Type B pancreatic cell (in vitro differentiated cells): Measurements from ENCODE around the gene SH3D19. TPM values are rescaled to one million over a fixed set of nuclear protein-coding genes. Genes with fewer than 3 reads are reported as not detected.
A peak's percentile ranks its signal among the peaks of the same experiment; 100 is the strongest.

Experiments
- DNase-seq: peaks from one replicate; pipeline ENCODE4 v3.0.0; 2021; ENCODE audit warnings: mixed read lengths; ENCODE audit not compliant: unreplicated experiment; ENCODE audit errors: extremely low spot score
- H3K27ac Mint-ChIP-seq: 2 replicates; pipeline ENCODE4 v1.8.0; 2021; ENCODE audit warnings: mild to moderate bottlenecking, mixed read lengths
- H3K27me3 Mint-ChIP-seq: 2 replicates; pipeline ENCODE4 v1.8.0; 2021; ENCODE audit warnings: mixed read lengths
- H3K36me3 Mint-ChIP-seq: 2 replicates; pipeline ENCODE4 v1.8.0; 2021; ENCODE audit warnings: mixed read lengths
- H3K4me1 Mint-ChIP-seq: one replicate; pipeline ENCODE4 v1.8.0; 2021; ENCODE audit warnings: mixed read lengths; ENCODE audit not compliant: unreplicated experiment
- H3K4me3 Mint-ChIP-seq: 2 replicates; pipeline ENCODE4 v1.8.0; 2021; ENCODE audit warnings: mild to moderate bottlenecking, mixed read lengths
- H3K9me3 Mint-ChIP-seq: 2 replicates; pipeline ENCODE4 v1.8.0; 2021; ENCODE audit warnings: mixed read lengths
- CTCF ChIP-seq: fragments of 200-600 bp; sonication (generic); conservative IDR thresholded peaks from 2 replicates; pipeline ENCODE4 v1.5.0; 2021; ENCODE audit warnings: antibody characterized with exemption, mild to moderate bottlenecking
- total RNA-seq: library from RNA; stranded (reverse); gene quantifications from 2 replicates; pipeline ENCODE4 v1.2.1, GENCODE V29; 2021; ENCODE audit warnings: low replicate concordance

SH3D19 gene
- total RNA-seq, 1 donor from 2014 or later: 24.3 TPM

- Mint-ChIP-seq H3K27ac (no peak overlapping the region), H3K27me3 (no peaks in the 10 kb centered on the region)
- DNase-seq: no peak
Measured at GRCh38 chr4:151302432-151302831, 23.0 kb downstream of the SH3D19 start.

GRCh38 chr4:151297170-151297569 is 28.2 kb downstream of the SH3D19 start:
- H3K36me3 Mint-ChIP-seq: peaks cover 35% of the 10 kb centered on the region
- no peak overlapping the region for H3K4me3 Mint-ChIP-seq
- no peaks in the 10 kb centered on the region for H3K4me1 Mint-ChIP-seq
- no peaks in the 10 kb centered on the region for H3K27me3 Mint-ChIP-seq
- DNase-seq: no peak
- H3K9me3 Mint-ChIP-seq: peaks cover 13% of the 10 kb centered on the region
- H3K27ac Mint-ChIP-seq: no peak overlapping the region
- no peak for TF ChIP-seq CTCF

More at GRCh38 chr4:151302432-151302831, 23.0 kb downstream of the SH3D19 start:
- Mint-ChIP-seq H3K4me1 (peaks cover 8% of the 10 kb centered on the region), H3K4me3 (peak overlapping the region; percentile 5), H3K9me3 (peaks cover 13% of the 10 kb centered on the region), H3K36me3 (peaks cover 24% of the 10 kb centered on the region)
- TF ChIP-seq CTCF: no peak

- no peaks in the 10 kb centered on the region for H3K27me3 Mint-ChIP-seq
- H3K4me1 Mint-ChIP-seq: no peaks in the 10 kb centered on the region
- TF ChIP-seq CTCF: no peak
- H3K36me3 Mint-ChIP-seq: peaks cover 28% of the 10 kb centered on the region
- no peak overlapping the region for H3K27ac Mint-ChIP-seq
- H3K4me3 Mint-ChIP-seq: no peak overlapping the region
- no peak for DNase-seq
- H3K9me3 Mint-ChIP-seq: peaks cover 5% of the 10 kb centered on the region
Measured at GRCh38 chr4:151296227-151296626, 29.2 kb downstream of the SH3D19 start.

GRCh38 chr4:151294833-151295496 is 30.4 kb downstream of the SH3D19 start:
- TF ChIP-seq CTCF: no peak
- Mint-ChIP-seq H3K4me1 (no peaks in the 10 kb centered on the region), H3K27ac (no peak overlapping the region), H3K4me3 (no peak overlapping the region), H3K9me3 (peaks cover 10% of the 10 kb centered on the region), H3K27me3 (no peaks in the 10 kb centered on the region), H3K36me3 (peaks cover 34% of the 10 kb centered on the region)
- no peak for DNase-seq

- no peak overlapping the region for H3K27ac Mint-ChIP-seq
- no peaks in the 10 kb centered on the region for H3K27me3 Mint-ChIP-seq
- H3K4me3 Mint-ChIP-seq: no peak overlapping the region
- DNase-seq: no peak
- no peak for TF ChIP-seq CTCF
- H3K36me3 Mint-ChIP-seq: peaks cover 28% of the 10 kb centered on the region
- H3K9me3 Mint-ChIP-seq: peaks cover 10% of the 10 kb centered on the region
- no peaks in the 10 kb centered on the region for H3K4me1 Mint-ChIP-seq
Measured at GRCh38 chr4:151292038-151292437, 33.4 kb downstream of the SH3D19 start.

- H3K9me3 Mint-ChIP-seq: peaks cover 10% of the 10 kb centered on the region
- no peak overlapping the region for H3K27ac Mint-ChIP-seq
- no peak for TF ChIP-seq CTCF
- DNase-seq: no peak
- H3K36me3 Mint-ChIP-seq: peaks cover 28% of the 10 kb centered on the region
- no peaks in the 10 kb centered on the region for H3K4me1 Mint-ChIP-seq
- no peaks in the 10 kb centered on the region for H3K27me3 Mint-ChIP-seq
- no peak overlapping the region for H3K4me3 Mint-ChIP-seq
Measured at GRCh38 chr4:151291485-151291884, 33.9 kb downstream of the SH3D19 start.
